Measurements from ENCODE around the gene MON2.
A peak's percentile ranks its signal among the peaks of the same experiment; 100 is the strongest.
"Not testable (repeated sequence)": the region's sequence is repeated elsewhere in the genome, so short reads cannot be mapped to it uniquely, and the experiment has no call there.

MON2 gene

GRCh38 chr12:62543741-62544140, 77.1 kb downstream of the MON2 start:
- DNase-seq (ENCODE audit: low spot score), result no peak

DNA sequence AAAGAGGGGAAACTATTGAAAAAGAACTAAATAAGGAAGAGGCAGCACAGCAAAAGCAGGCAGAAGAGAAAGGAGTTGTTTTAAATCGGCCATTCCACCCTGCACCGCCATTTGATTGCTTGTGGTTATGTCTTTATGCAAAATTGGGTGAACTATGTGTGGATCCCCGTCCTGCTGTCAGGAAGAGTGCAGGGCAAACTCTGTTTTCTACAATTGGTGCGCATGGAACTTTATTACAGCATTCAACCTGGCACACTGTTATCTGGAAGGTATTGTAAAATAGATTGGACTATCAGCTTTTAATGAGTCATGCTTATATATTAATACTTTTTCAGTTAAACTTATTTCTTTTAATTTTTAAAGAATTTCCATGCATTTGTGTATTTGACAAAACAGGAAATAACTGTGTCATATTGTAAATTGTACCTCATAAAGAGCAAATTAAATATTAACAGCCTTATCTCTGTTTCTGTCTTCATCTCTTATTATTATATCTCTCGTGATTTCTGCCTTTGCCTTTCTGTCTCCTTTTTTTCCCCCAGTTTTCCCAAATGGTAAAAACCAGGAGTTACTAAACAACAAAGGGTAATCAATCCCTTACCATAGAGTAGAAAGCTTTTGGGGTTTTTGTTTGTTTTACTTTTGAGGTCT, 86.4 kb downstream of the MON2 start:
- DNase-seq (ENCODE audit: low spot score), result no peak

DNA sequence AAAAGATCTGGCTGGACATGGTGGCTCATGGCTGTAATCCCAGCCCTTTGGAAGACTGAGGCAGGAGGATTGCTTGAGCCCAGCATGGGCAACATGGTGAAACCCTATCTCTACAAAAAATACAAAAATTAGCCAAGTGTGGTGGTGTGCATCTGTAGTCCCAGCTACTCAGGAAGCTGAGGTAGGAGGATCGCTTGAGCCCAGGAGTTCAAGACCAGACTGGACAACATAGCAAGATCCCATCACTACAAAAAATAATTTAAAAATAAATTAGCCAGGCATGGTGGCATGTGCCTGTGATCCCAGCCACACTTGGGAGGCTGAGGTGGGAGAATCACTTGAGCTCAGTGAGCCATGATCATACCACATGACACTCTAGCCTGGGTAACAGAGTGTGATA, 92.7 kb downstream of the MON2 start:
- not testable (repeated sequence) for DNase-seq (ENCODE audit: low spot score)

DNA sequence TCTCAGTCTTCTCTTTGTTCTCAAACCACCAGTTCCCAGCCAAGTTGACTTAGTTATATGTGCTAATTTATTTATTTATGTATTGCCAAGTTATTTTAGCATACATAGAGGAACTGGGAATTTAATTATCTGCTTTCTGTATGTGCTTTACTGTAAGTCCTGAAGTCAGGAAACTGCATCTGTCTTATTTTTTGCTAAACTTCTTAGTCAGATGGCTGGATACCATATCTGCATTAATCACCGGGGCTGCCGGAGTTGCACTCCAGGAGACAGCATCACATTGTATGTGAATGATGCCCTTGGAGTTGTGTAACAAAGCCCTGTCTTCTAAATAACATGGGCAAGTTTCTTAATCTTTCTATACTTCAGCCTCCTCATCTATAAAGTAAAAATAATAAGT, 96.2 kb downstream of the MON2 start:
- DNase-seq (ENCODE audit: low spot score), result no peak

DNA sequence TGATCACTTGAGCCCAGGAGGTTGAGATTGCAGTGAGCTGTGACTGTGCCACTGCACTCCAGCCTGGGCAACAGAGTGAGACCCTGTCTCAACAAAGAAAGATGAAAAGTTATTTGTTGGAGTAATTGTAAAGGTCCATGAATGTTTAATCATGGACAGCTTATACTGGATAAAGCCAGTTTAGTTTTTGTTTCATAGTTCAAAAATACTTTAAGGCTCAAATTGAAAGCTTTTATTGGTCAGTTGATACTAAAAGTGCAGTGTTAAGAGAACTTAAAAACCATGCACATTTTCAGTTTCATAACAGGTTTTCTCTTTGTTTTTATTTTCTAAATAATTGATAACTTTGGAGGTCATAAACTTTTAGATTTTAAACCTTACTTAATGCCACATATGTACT, 108.4 kb downstream of the MON2 start:
- DNase-seq (ENCODE audit: low spot score), result no peak

DNA sequence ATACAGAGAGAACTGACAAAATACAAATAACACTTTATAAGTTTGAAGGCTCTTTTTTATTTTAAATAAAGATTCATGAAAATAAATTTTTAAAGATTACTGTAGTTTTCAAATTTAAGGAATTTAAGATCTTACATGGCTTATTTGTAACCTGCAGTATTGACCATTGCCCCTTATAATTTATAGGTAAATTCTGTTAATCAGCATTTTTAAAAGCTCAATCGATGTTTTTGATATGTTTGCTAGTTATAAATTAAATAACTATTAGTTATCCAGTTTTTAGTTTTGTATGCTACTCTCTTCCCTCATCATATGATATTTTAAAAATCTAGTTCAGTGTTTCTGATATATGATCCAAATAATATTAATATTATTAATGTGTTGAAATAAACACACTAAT, 109.9 kb downstream of the MON2 start:
- no peak for DNase-seq (ENCODE audit: low spot score)

- no peak for DNase-seq (ENCODE audit: low spot score)
Measured at GRCh38 chr12:62578726-62579125, 112.1 kb downstream of the MON2 start.

DNA sequence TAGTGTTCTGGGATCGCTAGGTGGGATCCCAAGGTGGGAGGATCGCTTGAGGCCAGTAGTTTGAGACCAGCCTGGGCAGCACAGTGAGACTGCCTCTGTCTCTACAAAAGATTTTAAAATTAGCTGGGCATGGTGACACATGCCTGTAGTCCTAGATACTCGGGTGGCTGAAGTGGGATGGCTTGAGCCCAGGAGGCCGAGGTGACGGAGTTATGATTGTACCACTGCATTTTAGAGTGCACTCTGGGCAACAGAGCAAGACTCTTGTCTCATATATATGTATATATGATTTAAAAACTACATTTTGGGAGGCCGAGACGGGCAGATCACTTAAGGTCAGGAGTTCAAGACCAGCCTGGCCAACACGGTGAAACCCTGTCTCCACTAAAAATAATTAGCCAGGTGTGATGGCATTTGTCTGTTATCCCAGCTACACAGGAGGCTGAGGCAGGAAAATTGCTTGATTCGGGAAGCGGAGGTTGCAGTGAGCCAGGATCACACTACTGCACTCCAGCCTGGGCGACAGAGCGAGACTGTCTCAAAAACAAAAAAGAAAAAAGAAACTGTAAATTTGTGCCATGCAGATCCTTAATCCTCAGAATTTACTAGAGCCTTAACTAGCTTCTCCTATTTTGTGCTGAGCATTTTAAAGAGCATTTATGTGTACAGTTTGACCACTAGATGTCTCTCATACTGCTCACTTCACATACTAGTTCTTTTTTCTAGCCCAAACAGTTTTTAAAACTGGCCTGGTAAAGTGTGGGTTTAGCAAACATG, 114.8 kb downstream of the MON2 start:
- DNase-seq (ENCODE audit: low spot score), result peak; percentile 75

GRCh38 chr12:62582065-62582366, 115.4 kb downstream of the MON2 start:
- DNase-seq (ENCODE audit: low spot score), result no peak

- DNase-seq (ENCODE audit: low spot score), result no peak
Measured at GRCh38 chr12:62584619-62585018, 118.0 kb downstream of the MON2 start.

DNA sequence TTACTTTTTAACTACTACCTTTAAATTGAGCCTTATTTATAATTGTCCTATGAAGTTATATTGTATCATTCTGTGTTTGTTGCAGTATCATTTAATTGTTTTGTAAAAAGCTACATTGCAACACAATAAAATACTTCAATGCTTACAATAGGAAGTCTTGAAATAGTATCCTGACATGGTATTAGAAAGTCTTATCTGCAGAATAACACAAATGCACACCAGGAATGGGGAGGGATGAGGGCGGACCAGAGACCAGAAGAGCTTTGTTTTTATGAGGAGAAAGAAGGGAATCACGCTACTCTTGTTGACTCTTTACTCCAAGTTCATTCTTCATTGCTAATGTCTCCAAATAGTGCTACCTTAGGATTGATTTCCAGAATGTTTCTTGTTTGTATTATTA, 120.2 kb downstream of the MON2 start:
- no peak for DNase-seq (ENCODE audit: low spot score)

- DNase-seq (ENCODE audit: low spot score), result no peak
Measured at GRCh38 chr12:62588916-62589315, 122.3 kb downstream of the MON2 start.

- no peak for DNase-seq (ENCODE audit: low spot score)
Measured at GRCh38 chr12:62597253-62597652, 130.6 kb downstream of the MON2 start.

DNA sequence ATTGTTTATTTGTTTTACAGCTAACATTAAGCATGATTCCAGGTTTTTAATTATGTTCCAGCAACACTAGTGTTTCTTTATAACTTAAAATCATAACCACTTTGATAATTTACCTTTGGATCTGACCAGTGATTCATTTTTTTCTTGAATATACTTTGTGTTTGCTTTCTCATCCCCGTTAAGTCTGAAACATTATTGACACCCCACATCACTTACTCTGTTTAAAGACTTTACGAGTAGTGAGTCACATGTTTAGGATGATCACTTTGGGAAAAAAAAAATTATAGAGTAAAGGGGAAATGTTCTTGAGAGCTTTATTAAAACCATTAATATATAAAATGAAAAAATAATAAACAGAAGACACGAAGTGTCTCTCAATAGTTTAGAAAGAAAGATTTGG, 132.2 kb downstream of the MON2 start:
- no peak for DNase-seq (ENCODE audit: low spot score)

- no peak for DNase-seq (ENCODE audit: low spot score)
Measured at GRCh38 chr12:62599854-62600437, 133.3 kb downstream of the MON2 start.

- DNase-seq (ENCODE audit: low spot score), result no peak
Measured at GRCh38 chr12:62601765-62602164, 135.1 kb downstream of the MON2 start.

GRCh38 chr12:62602255-62603060, 135.8 kb downstream of the MON2 start:
- DNase-seq (ENCODE audit: low spot score), result peak; percentile 89

DNA sequence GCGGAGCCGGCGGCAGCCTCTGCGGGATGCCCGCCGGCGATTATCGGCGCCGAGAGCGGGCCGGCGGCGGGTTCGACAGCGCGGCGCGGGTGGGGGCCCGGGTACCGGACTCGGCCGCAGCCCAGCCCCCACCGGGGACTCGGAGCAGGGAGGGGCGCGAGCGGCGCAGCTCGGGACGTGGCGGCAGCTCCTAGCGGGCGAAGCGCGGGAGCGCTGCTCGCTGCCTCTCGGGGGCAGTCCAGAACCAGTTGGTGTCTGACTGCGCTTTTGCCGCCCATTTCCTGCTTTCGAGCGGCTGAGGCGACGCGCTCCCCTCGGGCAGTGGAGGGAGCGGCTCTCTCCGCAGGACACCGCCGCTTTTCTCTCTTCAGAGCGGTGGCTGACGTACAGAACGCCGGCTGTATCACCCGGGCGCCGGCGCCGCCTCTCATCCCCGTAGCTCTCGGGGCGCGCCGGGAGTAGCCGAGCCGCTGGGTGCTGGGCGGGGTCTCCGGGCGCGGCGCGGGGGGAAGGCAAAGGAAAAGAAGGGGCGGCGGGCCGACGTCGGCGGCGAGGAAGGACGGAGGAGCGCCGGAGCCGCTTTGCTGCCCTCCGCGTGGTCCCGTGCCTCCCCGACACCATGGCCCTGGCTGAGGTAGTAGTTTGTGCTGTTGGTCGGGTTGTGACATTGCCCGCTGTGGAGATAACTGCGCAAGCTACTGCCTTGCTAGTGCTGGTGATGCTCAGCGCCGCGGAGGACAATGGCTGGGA, 136.6 kb downstream of the MON2 start:
- DNase-seq (ENCODE audit: low spot score), result peak; percentile 95

- DNase-seq (ENCODE audit: low spot score), result no peak
Measured at GRCh38 chr12:62603811-62604098, 137.1 kb downstream of the MON2 start.

DNA sequence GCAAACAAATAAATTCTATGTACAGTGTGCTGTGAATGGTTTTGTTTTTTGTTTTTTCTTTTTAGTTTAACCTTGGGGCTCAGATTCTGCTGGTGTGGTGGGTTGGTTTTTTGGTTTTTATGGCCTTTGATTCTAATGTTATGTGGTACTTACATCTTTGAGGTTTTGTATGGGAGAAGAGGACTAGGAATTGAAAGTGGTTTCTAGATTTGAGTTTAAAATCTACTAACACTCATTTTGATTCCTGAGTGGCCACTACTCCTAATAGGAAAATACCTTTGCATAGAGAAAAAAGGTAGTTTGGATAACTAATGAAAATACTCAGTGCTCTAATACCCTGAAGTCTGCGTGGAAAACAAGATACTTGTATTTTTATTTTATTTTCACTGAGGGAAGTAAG, 137.7 kb downstream of the MON2 start:
- DNase-seq (ENCODE audit: low spot score), result no peak

DNA sequence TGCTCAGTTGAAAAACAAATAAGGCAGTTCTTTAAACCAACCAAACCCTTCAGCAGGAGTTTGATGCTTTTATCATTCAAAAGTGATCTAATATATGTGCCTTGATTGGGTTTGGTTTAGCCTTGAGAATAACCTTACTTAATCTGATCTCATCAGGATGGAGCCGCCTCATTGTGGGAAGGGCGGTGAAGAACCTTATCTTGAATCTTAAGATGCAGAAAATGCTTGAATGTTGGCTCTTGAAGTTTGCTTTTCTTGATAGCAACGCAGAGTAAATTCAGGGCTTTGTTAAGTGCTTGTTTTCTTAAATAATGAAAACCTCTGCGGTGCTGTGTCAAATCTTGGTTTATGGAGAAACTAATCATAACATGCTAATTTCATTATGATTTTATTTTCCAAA, 138.2 kb downstream of the MON2 start:
- no peak for DNase-seq (ENCODE audit: low spot score)

GRCh38 chr12:62605981-62606380, 139.4 kb downstream of the MON2 start:
- no peak for DNase-seq (ENCODE audit: low spot score)
